Heart left ventricle (tissue), 16 donors: ENCODE measurements around the gene FXYD5. TPM values are rescaled to one million over a fixed set of nuclear protein-coding genes. Genes with fewer than 3 reads are reported as not detected.
A peak's percentile ranks its signal among the peaks of the same experiment; 100 is the strongest.

Experiments
- ATAC-seq, 4 donors: fragments of 200-7000 bp; cut with Tn5 transposase; one replicate each; pipeline ENCODE4 v1.9.1; 2020 to 2022; ENCODE audit warnings: moderate library complexity in 4 of 4, mild to moderate bottlenecking in 3 of 4, moderate number of reproducible peaks in 1 of 4
- DNase-seq, 5 donors: peaks; one replicate each; pipeline ENCODE4 v3.0.0-alpha.2; 2020
- H3K27ac ChIP-seq, 12 donors: fragments of 200-600 bp; sonication (generic) in 4 of 12; one replicate each; pipeline versions ENCODE4 v1.5.0 to v1.8.0; 2016 to 2022; ENCODE audit warnings: mild to moderate bottlenecking in 2 of 12
- H3K27me3 ChIP-seq, 9 donors: fragments of 200-600 bp; sonication (generic) in 2 of 9; one replicate each; pipeline versions ENCODE4 v1.5.1 to v1.8.0; 2016 to 2022; ENCODE audit warnings: mild to moderate bottlenecking in 3 of 9
- H3K36me3 ChIP-seq, 9 donors: fragments of 200-600 bp; sonication (generic) in 2 of 9; one replicate each; pipeline versions ENCODE4 v1.5.0 to v1.8.0; 2018 to 2022; ENCODE audit warnings: mild to moderate bottlenecking in 2 of 9
- H3K4me1 ChIP-seq, 12 donors: fragments of 200-600 bp; sonication (generic) in 4 of 12; one replicate each; pipeline versions ENCODE4 v1.5.0 to v1.8.0; 2016 to 2022; ENCODE audit warnings: mild to moderate bottlenecking in 3 of 12
- H3K4me3 ChIP-seq, 12 donors: fragments of 200-600 bp; sonication (generic) in 4 of 12; one replicate each; pipeline versions ENCODE4 v1.5.0 to v1.8.0; 2017 to 2022; ENCODE audit warnings: mild to moderate bottlenecking in 9 of 12, moderate library complexity in 4 of 12
- H3K9me3 ChIP-seq, 12 donors: fragments of 200-600 bp; sonication (generic) in 4 of 12; one replicate each; pipeline versions ENCODE4 v1.5.0 to v1.8.0; 2016 to 2022; ENCODE audit warnings: mild to moderate bottlenecking in 1 of 12
- CTCF ChIP-seq, 12 donors: fragments of 200-600 bp; sonication (generic) in 4 of 12; IDR thresholded peaks; one replicate each; pipeline versions ENCODE4 v1.5.0 to v1.8.0; 2018 to 2022; ENCODE audit warnings: antibody characterized with exemption in 12 of 12, mild to moderate bottlenecking in 5 of 12
- POLR2A ChIP-seq, 2 donors: fragments of 450-650 bp; IDR thresholded peaks; one replicate each; pipeline ENCODE4 v1.6.1; 2017; ENCODE audit warnings: antibody characterized with exemption in 2 of 2, mild to moderate bottlenecking in 2 of 2, moderate library complexity in 2 of 2
- WGBS, 4 donors: extraction: QIAGEN DNeasy Blood & Tissue Kit in 2 of 4; methylation state at CpG; one replicate each; pipeline versions ENCODE4 v1.1.5 to v1.1.7; 2013 to 2018; 5-methylcytosine and 5-hydroxymethylcytosine counted together
- intact Hi-C, 10 donors: fragments of 100-400 bp; cut with DNase I; formaldehyde crosslinking; loops; one replicate each; pipeline versions ENCODE4 v1.11.1 to v1.14.2; 2022
- polyA plus RNA-seq, 2 donors: library from polyadenylated mRNA; stranded (reverse); fragments of 200-250 nt; gene quantifications; one replicate each; pipeline ENCODE4 v1.2.3, GENCODE V29; 2013
- total RNA-seq, 9 donors: library from RNA; depleted of rRNA in 2 of 9; stranded (reverse); fragments of >200 nt in 2 of 9; fragmentation: NEBNext Ultra II Directional in 3 of 9; extraction: Animal tissue kit (Norgen Biotek cat#: 25700) in 3 of 9; gene quantifications; one replicate each; pipeline versions ENCODE4 v1.1.0 to v1.2.4, GENCODE V29; 2016 to 2023
- donor health status: ischemic (EF 13 %, LVEDD 7.1; RV severe dilation, severe dysfunction).
- donor health status: healthy with polysubstance abuse.
- donor health status: DM: no; HTN: yes; CAD: no.
- donor health status: DM: no; HTN: no; CAD: no.
- donor health status: ischemic (EF 25% LVEDD 6.9; RV normal size, moderate dysfunction).
- donor health status: ischemic (EF 25% LVEDD 5.7; RV mildly dilated, moderate dysfunction).
- donor health status: healthy.
- donor health status: DM: yes; HTN: yes; CAD: no.
- donor health status: ischemic (EF 35%, LVEDD 5.7; RV mildly dilated, moderate dysfunction).
- donor health status: nonischemic (EF 11% LVEDD 7.7; RV severe dilation, severe dysfunction).
- donor health status: DM: yes; HTN: yes; CAD: no.
- donor health status: PGD.
- donor health status: ischemic (EF 29% LVEDD 5.4; RV normal size, mild dysfunction).
- donor health status: nonischemic (EF 23%, LVEDD 6.1; RV moderate dilation, normal function).

The FXYD5 gene
- total and polyA plus RNA-seq, 11 donors, result 15.3 to 87.9 (median 25.6) TPM

GRCh38 chr19:35109395-35110112 is 45.0 kb upstream of the FXYD5 start:
- H3K9me3 ChIP-seq, result peaks cover 0 to 3% (median 0%) of the 10 kb centered on the region in 12 donors
- TF ChIP-seq POLR2A (IDR thresholded peaks at IDR 0.05), result no peak
- no peak for TF ChIP-seq CTCF (IDR thresholded peaks at IDR 0.05)
- H3K4me1 ChIP-seq, result peaks cover 0 to 5% (median 2%) of the 10 kb centered on the region in 12 donors
- peaks cover 0 to 2% (median 0%) of the 10 kb centered on the region in 9 donors for H3K27me3 ChIP-seq
- intact Hi-C loops, result no loop called here
- 80 to 86% (median 82%) methylated on average over 20 to 22 of the region's 22 CpGs for WGBS, 4 donors
- DNase-seq (no peak), ATAC-seq (no peak)
- H3K27ac ChIP-seq, result peak overlapping the region in 1 of 12 donors; percentile 17
- no peak overlapping the region for H3K4me3 ChIP-seq
- H3K36me3 ChIP-seq, result no peaks in the 10 kb centered on the region

GRCh38 chr19:35110974-35111373 is 43.6 kb upstream of the FXYD5 start:
- peaks cover 0 to 2% (median 0%) of the 10 kb centered on the region in 9 donors for H3K27me3 ChIP-seq
- intact Hi-C loops, result no loop called here
- H3K4me3 ChIP-seq, result no peak overlapping the region
- TF ChIP-seq POLR2A (IDR thresholded peaks at IDR 0.05), result no peak
- TF ChIP-seq CTCF (IDR thresholded peaks at IDR 0.05), result no peak
- H3K36me3 ChIP-seq, result no peaks in the 10 kb centered on the region
- no peak for ATAC-seq
- peaks cover 0 to 13% (median 7%) of the 10 kb centered on the region in 12 donors for H3K4me1 ChIP-seq
- peaks cover 0 to 3% (median 0%) of the 10 kb centered on the region in 12 donors for H3K9me3 ChIP-seq
- no peak for DNase-seq
- WGBS, 4 donors, result 52 to 68% (median 64%) methylated on average over 9 of the region's 9 CpGs
- H3K27ac ChIP-seq, result no peak overlapping the region

GRCh38 chr19:35112995-35113688 is 41.4 kb upstream of the FXYD5 start:
- 89 to 95% (median 91%) methylated on average over 11 to 15 of the region's 15 CpGs for WGBS, 4 donors

More at GRCh38 chr19:35112995-35113688, 41.4 kb upstream of the FXYD5 start:
- TF ChIP-seq CTCF (IDR thresholded peaks at IDR 0.05) (no peak), POLR2A (IDR thresholded peaks at IDR 0.05) (no peak)
- no peak overlapping the region for H3K4me3 ChIP-seq
- no peak for ATAC-seq
- H3K27ac ChIP-seq, result no peak overlapping the region
- peaks cover 0 to 13% (median 7%) of the 10 kb centered on the region in 12 donors for H3K4me1 ChIP-seq
- H3K36me3 ChIP-seq, result no peaks in the 10 kb centered on the region
- H3K9me3 ChIP-seq, result no peaks in the 10 kb centered on the region
- peaks cover 0 to 2% (median 0%) of the 10 kb centered on the region in 9 donors for H3K27me3 ChIP-seq
- intact Hi-C loops, result no loop called here
- no peak for DNase-seq
